Stimulated activated CD8-positive, alpha-beta memory T cell treated with anti-CD3 and anti-CD28 coated beads, Interleukin-4, amount 100 ng/mL, for 1 hour (primary cell): Measurements from ENCODE around the gene GRK5.
"Not testable (repeated sequence)": the region's sequence is repeated elsewhere in the genome, so short reads cannot be mapped to it uniquely, and the experiment has no call there.

Experiments used
- DNase-seq, 2 donors: peaks; one replicate each; pipeline ENCODE4 v3.0.0-alpha.2; 2020; ENCODE audit warnings: low read depth in 2 of 2, low spot score in 1 of 2

GRK5 gene

GRCh38 chr10:119272736-119273135, 65.4 kb downstream of the GRK5 start:
- no peak for DNase-seq

- no peak for DNase-seq
Measured at GRCh38 chr10:119273413-119273812, 66.0 kb downstream of the GRK5 start.

- no peak for DNase-seq
Measured at GRCh38 chr10:119274519-119275045, 67.2 kb downstream of the GRK5 start.

DNA sequence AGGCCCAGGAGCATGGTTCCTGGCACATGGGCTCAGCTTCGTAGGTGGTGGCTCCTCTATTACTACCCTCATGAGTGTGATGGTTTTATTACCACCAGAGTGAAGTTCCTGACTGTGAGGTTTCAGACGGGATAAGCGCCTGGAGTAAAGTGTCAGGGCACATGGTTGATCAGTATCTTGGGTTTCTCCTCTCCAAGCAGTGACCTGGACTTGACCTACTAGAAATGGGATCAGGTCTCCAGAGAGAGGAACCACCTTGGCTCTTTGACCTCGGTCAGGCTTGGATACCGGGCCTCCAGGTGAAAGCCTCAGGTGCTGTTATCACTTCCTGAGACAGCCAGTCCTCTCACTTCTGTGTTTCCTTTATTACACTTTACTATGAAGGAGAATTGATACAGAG, 67.7 kb downstream of the GRK5 start:
- DNase-seq = no peak

GRCh38 chr10:119276194-119276593, 68.8 kb downstream of the GRK5 start:
- not testable (repeated sequence) for DNase-seq

GRCh38 chr10:119278126-119278709, 70.8 kb downstream of the GRK5 start:
- DNase-seq = no peak

- no peak for DNase-seq
Measured at GRCh38 chr10:119279441-119279840, 72.1 kb downstream of the GRK5 start.

GRCh38 chr10:119281581-119282071, 74.3 kb downstream of the GRK5 start:
- DNase-seq = no peak

DNA sequence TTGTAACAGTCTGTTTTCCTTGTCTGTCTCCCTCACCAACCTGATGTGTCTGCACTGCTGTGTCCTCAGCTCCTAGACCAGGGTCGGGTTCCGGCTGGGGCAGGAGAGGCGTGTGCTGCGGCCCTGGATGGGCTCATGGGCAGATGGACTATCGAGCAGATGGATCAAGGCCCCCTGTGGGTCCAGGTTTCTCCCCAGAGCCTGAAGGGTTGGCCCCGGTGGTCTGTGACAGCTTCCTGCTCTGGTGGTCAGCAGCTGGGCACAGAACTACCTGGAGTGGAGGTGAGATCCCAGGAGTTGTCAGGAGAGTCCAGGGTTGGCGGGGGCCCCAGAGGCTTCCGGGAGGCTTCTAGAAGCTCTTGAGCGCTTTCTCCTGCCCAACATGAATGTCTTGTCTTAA, 75.1 kb downstream of the GRK5 start:
- DNase-seq = no peak

- DNase-seq = no peak
Measured at GRCh38 chr10:119283387-119283786, 76.0 kb downstream of the GRK5 start.

DNA sequence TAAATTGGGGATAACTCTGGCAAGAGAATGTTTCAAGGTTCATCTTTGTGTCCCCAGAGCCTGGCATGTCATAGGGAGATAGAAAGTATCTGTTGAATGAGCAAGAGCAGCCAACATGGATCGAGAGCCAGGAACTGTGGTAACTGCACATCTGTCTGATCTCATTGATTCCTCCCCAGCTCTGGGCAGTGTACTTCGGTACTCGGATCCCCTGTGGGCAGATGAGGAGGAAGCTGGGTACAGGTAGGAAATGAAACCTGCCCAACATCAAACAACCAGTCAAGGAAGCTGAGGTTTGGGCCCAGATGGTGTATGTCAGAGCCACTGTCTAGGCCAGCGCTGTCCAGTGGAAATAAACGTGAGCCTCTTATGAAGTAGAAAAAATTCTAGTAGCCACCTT, 76.4 kb downstream of the GRK5 start:
- no peak for DNase-seq

DNA sequence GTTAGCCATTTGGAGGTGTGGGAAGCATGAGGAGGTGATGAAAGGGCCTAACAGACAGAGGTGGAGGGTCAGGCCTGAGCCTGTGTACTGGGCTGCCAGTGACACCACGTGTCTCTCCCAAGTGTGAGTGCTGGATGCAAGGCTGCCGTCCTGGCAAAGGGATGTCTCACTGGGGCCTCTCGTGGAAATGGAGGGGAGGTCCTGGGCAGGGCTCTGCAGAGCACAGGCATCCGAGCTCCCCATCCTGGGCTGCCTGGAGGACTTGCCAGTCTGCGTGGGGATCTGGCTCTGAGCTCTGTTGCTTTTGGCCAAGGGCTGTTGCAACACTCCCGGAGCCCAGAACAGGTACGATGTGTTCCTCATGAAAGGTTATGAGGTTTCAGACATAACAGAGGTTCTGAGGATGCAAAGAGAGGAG, 77.3 kb downstream of the GRK5 start:
- DNase-seq = no peak

DNA sequence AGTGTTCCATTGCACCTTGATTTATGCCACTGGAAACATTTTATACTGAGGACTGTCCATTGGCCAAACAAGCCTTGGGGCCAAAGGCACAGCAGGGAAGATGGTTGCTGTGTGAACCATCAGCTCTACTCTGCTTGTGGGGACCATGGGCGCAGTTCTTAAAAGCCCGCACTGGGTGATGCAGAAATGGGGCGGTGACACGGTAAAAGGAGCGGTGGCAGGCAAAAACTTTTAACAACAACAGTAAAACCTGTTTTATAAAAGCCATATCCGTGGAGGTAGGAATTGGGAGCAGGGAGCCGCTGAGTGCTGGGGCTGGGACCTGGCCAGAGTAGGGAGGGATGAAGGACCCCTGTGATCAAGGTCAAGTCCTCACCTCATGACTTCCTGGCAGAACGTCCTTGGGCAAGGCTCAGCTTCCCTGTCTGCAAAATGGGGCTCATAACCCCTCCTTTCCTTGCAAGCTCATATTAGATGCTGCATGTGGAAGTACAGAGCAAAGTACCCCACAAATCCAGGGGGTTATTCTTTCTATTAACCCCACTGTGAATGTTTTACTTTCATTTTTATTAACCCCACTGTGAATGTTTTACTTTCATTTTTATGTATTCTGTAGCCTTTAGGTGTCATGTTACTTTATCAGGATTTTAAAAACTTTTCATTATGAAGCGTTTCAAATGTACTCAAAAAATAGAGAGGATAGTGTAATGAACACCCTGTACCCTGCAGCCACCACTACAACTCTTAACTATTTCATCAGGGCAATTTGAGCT, 78.3 kb downstream of the GRK5 start:
- DNase-seq = no peak

GRCh38 chr10:119286516-119286915, 79.1 kb downstream of the GRK5 start:
- no peak for DNase-seq

DNA sequence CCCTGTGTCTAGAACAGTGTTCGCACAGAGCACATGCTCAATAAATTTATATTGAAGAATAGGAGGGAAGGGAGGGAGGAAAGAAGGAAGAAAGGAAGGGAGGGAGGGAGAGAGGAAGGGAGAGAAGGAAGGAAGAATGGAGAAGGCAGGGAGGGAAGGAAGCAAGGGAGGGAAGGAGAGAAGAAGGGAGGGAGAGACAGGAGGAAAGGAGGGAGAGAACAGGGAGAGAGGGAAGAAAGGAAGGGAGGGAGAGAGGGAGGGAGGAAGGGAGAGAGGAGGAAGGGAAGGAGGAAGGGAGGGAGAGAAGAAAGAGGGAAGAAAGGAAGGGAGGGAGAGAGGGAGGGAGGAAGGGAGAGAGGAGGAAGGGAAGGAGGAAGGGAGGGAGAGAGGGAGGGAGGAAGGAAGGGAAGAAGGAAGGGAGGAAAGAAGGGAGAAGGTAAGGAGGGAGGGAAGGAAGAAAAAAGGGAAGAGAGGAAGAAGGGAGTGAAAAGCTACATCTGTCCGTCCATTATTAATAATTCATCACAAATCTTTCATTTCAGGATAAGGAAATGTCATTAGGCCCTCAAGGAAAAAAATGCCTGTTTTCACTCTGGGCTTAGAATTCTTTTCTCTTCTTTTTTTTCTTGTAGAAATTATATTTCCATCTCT, 79.7 kb downstream of the GRK5 start:
- no peak for DNase-seq

- DNase-seq = no peak
Measured at GRCh38 chr10:119288574-119289001, 81.2 kb downstream of the GRK5 start.

GRCh38 chr10:119289227-119289920, 82.0 kb downstream of the GRK5 start:
- DNase-seq = no peak

- DNase-seq = no peak
Measured at GRCh38 chr10:119290301-119291048, 83.1 kb downstream of the GRK5 start.

DNA sequence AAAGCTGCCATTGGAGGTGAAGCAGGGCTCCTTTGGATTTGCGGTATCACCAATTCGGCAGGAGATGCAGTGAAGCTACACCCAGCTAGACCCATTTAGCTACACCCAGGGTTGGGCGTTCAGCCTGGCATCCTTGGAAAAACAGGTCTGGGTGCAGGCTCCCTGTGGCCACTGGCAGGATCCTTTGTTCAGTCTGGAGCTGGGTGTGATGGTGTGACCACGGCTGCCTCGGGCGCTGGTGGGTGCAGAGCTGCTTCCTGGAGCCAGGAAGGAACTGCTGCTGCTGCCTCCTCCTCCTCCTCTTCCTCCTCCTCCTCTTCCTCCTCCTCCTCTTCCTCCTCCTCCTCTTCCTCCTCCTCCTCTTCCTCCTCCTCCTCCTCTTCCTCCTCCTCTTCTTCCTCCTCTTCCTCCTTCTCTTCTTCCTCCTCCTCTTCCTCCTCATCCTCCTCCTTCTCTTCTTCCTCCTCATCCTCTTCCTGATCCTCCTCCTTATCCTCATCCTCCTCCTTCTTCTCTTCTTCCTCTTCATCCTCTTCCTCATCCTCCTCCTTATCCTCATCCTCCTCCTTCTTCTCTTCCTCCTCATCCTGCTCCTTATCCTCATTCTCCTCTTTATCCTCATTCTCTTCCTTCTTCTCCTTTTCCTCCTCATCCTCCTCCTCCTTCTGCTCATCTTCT, 84.0 kb downstream of the GRK5 start:
- no peak for DNase-seq
